ENCODE results near the gene MLF2. TPM values are rescaled to one million over a fixed set of nuclear protein-coding genes. Genes with fewer than 3 reads are reported as not detected.

MLF2 gene
- total and polyA plus RNA-seq, 2 of the 13 experiments (the other 11 are each of a cell fraction or from before 2014, with no cell fraction given), result 88.1 to 167 TPM

DNA sequence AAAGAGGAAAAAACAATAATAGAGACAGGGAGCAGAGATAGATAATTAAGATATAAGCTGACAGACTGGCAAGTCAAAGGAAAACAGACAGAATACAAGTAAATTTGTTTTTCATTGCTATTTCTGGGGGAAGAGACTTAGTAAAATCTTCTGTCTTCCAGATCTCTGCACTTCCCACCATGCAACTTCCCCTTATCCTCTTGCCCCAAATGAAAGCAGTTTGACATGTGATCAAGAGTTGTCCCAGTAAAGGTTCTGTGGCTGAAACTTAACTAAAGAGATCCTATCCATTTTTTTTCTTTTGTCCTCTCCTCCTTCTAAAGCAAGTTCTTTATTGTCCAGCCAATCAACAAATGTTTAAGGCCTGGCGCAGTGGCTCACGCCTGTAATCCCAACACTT is 1.5 kb upstream of the MLF2 start (continued):
- no peak for TF ChIP-seq ZNF225 (CRISPR knock-in tag; IDR thresholded peaks at IDR 0.05)
- TF ChIP-seq ZNF577 (CRISPR knock-in tag; IDR thresholded peaks at IDR 0.05; ENCODE audit: borderline replicate concordance, low read depth), result no peak

DNA sequence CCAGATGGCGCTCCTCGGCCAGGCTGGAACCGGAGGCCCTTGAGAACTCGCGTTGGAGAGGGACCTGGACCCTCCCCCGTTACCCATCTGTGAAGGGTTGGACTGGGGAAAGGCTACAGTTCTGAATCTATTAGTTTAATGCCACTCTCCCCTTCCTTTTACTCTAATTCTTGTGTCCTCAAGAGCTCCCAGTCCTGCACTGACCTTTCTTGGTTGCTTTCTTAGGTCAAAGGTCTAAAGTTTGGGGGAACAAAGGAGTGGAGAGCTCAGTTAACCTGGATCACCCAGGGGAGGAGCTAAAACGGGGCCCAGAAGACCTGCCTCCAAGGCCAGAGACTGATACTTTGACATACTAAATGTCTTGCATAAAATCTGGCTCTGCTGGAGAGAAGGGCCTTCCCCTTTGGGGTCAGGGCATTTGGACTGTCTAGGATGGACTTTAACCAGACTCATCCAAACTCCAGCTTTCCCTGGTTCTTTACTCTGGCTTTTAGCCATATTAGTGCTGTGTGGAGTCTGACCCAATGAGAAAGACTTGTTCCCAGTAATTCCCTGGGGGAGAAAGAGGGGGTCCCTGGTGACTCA is 923 bp upstream of the MLF2 start:
- ATAC-seq, result peak; percentile 5; the same call in 2 of the 3 replicates
- H3K4me3 ChIP-seq (replicated peaks in 1 of 3; ENCODE audit: insufficient read depth in 1 of 3, low read depth in 2 of 3, low read length in 3 of 3), result peak overlapping the region in 1 of 3 experiments; percentile 97; a peak in 2 of 6 replicates
- POLR2A ChIA-PET, result interaction anchor here (1.1 to 3.8 kb wide), 25 partner anchors 9 to 190 kb away, joined by 3 to 162 read pairs (median 11); partner anchors contain the start of genes C12orf57, CDCA3, COPS7A and GPR162
- CTCF ChIA-PET (ENCODE audit: low intra/inter-chr PET ratio, low total read pairs), result interaction anchor here (0.7 to 4.4 kb wide), 5 partner anchors 13 to 82 kb away, joined by 5 to 54 read pairs (median 13); partner anchors contain the start of gene PTMS
- no peak for FAIRE-seq
- BruUV-seq (replicated peaks), result no TSS peak
- WGBS (ENCODE audit: low lambda C conversion rate), result 2% methylated on average over 7 of the region's 7 CpGs
- H3K4me2 ChIP-seq (ENCODE audit: low read depth, low read length), result peak overlapping the region; percentile 98
- H2AFZ ChIP-seq (ENCODE audit: low read length), result no peak overlapping the region
- no peaks in the 10 kb centered on the region for H3K9me3 ChIP-seq (ENCODE audit: low read length)
- H3K27ac ChIP-seq (ENCODE audit: extremely low read length, insufficient read depth, low read length), result peak overlapping the region; percentile 96
- H3K9ac ChIP-seq (ENCODE audit: insufficient read depth, low read depth, low read length), result peak overlapping the region; percentile 96; the same call in 1 of the 2 replicates
- peaks cover 35% of the 10 kb centered on the region for H3K4me1 ChIP-seq (ENCODE audit: insufficient read depth, low read length)
- 0 out of 2 replicates have a peak, but pooled peaks cover 6% of the 10 kb centered on the region for H4K20me1 ChIP-seq (ENCODE audit: insufficient read depth, low read length)
- no peak for DNase-seq (ENCODE audit: low spot score)
- intact Hi-C loops (cut with micrococcal nuclease; ENCODE audit: unreplicated experiment) (loop anchor here (1.0 to 2.0 kb wide), 5 partner anchors 10 to 71 kb away; partner anchors contain the start of gene ZNF384), in situ Hi-C loops (cut with HindIII; ENCODE audit: extremely low pct_ligation_motif_present, low pct_unique_long_range_greater_than_20kb) (loop anchor here (5.0 kb wide), 1 partner anchor 73 kb away; the partner anchor contains the start of gene P3H3)
- H3K36me3 ChIP-seq (replicated peaks in 1 of 2; ENCODE audit: control insufficient read depth in 1 of 2, insufficient read depth in 2 of 2, low read length in 2 of 2), result peaks cover 15 to 28% of the 10 kb centered on the region in 2 experiments
- H3K79me2 ChIP-seq (ENCODE audit: insufficient read depth, low read length), result peaks cover 21% of the 10 kb centered on the region
- no peaks in the 10 kb centered on the region for H3K27me3 ChIP-seq (ENCODE audit: control insufficient read depth in 1 of 2, insufficient read depth in 2 of 2, low read length in 2 of 2)
- TF ChIP-seq ZNF670 (CRISPR knock-in tag; IDR thresholded peaks at IDR 0.05; ENCODE audit: borderline replicate concordance) (0 out of 2 replicates have a peak, but pooled peaks have one; percentile 1), ARID2 (CRISPR knock-in tag; IDR thresholded peaks at IDR 0.05; ENCODE audit: borderline replicate concordance) (no peak), CCDC6 (CRISPR knock-in tag; IDR thresholded peaks at IDR 0.05) (no peak), ZSCAN29 (CRISPR knock-in tag; conservative IDR thresholded peaks at IDR 0.05) (0 out of 2 replicates have a peak, but pooled peaks have one; percentile 66), RAD21 (CRISPR knock-in tag; IDR thresholded peaks at IDR 0.05) (peak; percentile 98; the same call in 1 of the 2 replicates), NFIC (IDR thresholded peaks at IDR 0.05; ENCODE audit: low read length) (no peak), ZNF33A (CRISPR knock-in tag; IDR thresholded peaks at IDR 0.05; ENCODE audit: borderline replicate concordance) (0 out of 2 replicates have a peak, but pooled peaks have one; percentile 26), STAG1 (CRISPR knock-in tag; IDR thresholded peaks at IDR 0.05) (peak; percentile 89), ZNF556 (CRISPR knock-in tag; IDR thresholded peaks at IDR 0.05; ENCODE audit: borderline replicate concordance) (0 out of 2 replicates have a peak, but pooled peaks have one; percentile 12), ZNF816 (CRISPR knock-in tag; IDR thresholded peaks at IDR 0.05; ENCODE audit: borderline replicate concordance) (no peak)
- TF ChIP-seq, protein P1, sequence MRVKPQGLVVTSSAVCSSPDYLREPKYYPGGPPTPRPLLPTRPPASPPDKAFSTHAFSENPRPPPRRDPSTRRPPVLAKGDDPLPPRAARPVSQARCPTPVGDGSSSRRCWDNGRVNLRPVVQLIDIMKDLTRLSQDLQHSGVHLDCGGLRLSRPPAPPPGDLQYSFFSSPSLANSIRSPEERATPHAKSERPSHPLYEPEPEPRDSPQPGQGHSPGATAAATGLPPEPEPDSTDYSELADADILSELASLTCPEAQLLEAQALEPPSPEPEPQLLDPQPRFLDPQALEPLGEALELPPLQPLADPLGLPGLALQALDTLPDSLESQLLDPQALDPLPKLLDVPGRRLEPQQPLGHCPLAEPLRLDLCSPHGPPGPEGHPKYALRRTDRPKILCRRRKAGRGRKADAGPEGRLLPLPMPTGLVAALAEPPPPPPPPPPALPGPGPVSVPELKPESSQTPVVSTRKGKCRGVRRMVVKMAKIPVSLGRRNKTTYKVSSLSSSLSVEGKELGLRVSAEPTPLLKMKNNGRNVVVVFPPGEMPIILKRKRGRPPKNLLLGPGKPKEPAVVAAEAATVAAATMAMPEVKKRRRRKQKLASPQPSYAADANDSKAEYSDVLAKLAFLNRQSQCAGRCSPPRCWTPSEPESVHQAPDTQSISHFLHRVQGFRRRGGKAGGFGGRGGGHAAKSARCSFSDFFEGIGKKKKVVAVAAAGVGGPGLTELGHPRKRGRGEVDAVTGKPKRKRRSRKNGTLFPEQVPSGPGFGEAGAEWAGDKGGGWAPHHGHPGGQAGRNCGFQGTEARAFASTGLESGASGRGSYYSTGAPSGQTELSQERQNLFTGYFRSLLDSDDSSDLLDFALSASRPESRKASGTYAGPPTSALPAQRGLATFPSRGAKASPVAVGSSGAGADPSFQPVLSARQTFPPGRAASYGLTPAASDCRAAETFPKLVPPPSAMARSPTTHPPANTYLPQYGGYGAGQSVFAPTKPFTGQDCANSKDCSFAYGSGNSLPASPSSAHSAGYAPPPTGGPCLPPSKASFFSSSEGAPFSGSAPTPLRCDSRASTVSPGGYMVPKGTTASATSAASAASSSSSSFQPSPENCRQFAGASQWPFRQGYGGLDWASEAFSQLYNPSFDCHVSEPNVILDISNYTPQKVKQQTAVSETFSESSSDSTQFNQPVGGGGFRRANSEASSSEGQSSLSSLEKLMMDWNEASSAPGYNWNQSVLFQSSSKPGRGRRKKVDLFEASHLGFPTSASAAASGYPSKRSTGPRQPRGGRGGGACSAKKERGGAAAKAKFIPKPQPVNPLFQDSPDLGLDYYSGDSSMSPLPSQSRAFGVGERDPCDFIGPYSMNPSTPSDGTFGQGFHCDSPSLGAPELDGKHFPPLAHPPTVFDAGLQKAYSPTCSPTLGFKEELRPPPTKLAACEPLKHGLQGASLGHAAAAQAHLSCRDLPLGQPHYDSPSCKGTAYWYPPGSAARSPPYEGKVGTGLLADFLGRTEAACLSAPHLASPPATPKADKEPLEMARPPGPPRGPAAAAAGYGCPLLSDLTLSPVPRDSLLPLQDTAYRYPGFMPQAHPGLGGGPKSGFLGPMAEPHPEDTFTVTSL (CRISPR knock-in tag; IDR thresholded peaks at IDR 0.05; ENCODE audit: borderline replicate concordance), result peak; percentile 37; the same call in 1 of the 2 replicates
- TF ChIP-seq, protein P2, sequence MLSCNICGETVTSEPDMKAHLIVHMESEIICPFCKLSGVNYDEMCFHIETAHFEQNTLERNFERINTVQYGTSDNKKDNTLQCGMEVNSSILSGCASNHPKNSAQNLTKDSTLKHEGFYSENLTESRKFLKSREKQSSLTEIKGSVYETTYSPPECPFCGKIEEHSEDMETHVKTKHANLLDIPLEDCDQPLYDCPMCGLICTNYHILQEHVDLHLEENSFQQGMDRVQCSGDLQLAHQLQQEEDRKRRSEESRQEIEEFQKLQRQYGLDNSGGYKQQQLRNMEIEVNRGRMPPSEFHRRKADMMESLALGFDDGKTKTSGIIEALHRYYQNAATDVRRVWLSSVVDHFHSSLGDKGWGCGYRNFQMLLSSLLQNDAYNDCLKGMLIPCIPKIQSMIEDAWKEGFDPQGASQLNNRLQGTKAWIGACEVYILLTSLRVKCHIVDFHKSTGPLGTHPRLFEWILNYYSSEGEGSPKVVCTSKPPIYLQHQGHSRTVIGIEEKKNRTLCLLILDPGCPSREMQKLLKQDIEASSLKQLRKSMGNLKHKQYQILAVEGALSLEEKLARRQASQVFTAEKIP (CRISPR knock-in tag; IDR thresholded peaks at IDR 0.05; ENCODE audit: borderline replicate concordance), result no peak
